KOPT-K1 (cell line): Measurements from ENCODE around the gene WNT1.

Experiments used
- H3K27ac ChIP-seq: fragments of 200-600 bp; sonication (generic); 2 replicates; pipeline ENCODE4 v1.5.1; 2016; ENCODE audit warnings: antibody characterized with exemption, mild to moderate bottlenecking, low read depth, low read length; ENCODE audit not compliant: poor library complexity, severe bottlenecking
- H3K36me3 ChIP-seq: fragments of 200-600 bp; sonication (generic); 2 replicates; pipeline ENCODE4 v1.5.1; 2017; ENCODE audit warnings: antibody characterized with exemption, mild to moderate bottlenecking, low read length, moderate library complexity; ENCODE audit not compliant: insufficient read depth
- H3K9me3 ChIP-seq: fragments of 200-600 bp; sonication (generic); 2 replicates; pipeline ENCODE4 v1.5.1; 2017; ENCODE audit warnings: antibody characterized with exemption, low read length, mild to moderate bottlenecking; ENCODE audit not compliant: insufficient read depth, poor library complexity, severe bottlenecking

The WNT1 gene

GRCh38 chr12:49022558-49023178 is 44.5 kb downstream of the WNT1 start:
- Histone ChIP-seq H3K27ac (no peak overlapping the region), H3K9me3 (no peaks in the 10 kb centered on the region), H3K36me3 (peaks cover 72% of the 10 kb centered on the region)

- Histone ChIP-seq H3K36me3 (peaks cover 83% of the 10 kb centered on the region), H3K9me3 (no peaks in the 10 kb centered on the region), H3K27ac (no peak overlapping the region)
These were observed 45.7 kb downstream of the WNT1 start for GRCh38 chr12:49023812-49024211.

- no peak overlapping the region for H3K27ac ChIP-seq
- H3K9me3 ChIP-seq = no peaks in the 10 kb centered on the region
- peaks cover 90% of the 10 kb centered on the region for H3K36me3 ChIP-seq
These were observed 46.4 kb downstream of the WNT1 start for GRCh38 chr12:49024543-49024942.

GRCh38 chr12:49025463-49025862 is 47.3 kb downstream of the WNT1 start:
- H3K9me3 ChIP-seq = no peaks in the 10 kb centered on the region
- H3K27ac ChIP-seq = no peak overlapping the region
- peaks cover 100% of the 10 kb centered on the region for H3K36me3 ChIP-seq

- H3K27ac ChIP-seq = no peak overlapping the region
- peaks cover 100% of the 10 kb centered on the region for H3K36me3 ChIP-seq
- no peaks in the 10 kb centered on the region for H3K9me3 ChIP-seq
These were observed 48.0 kb downstream of the WNT1 start for GRCh38 chr12:49026101-49026500.

GRCh38 chr12:49026678-49027480 is 48.8 kb downstream of the WNT1 start:
- Histone ChIP-seq H3K27ac (no peak overlapping the region), H3K9me3 (no peaks in the 10 kb centered on the region), H3K36me3 (peaks cover 100% of the 10 kb centered on the region)

- Histone ChIP-seq H3K9me3 (no peaks in the 10 kb centered on the region), H3K27ac (no peak overlapping the region), H3K36me3 (peaks cover 100% of the 10 kb centered on the region)
These were observed 49.9 kb downstream of the WNT1 start for GRCh38 chr12:49027846-49028555.

- no peak overlapping the region for H3K27ac ChIP-seq
- H3K36me3 ChIP-seq = peaks cover 100% of the 10 kb centered on the region
These were observed 50.6 kb downstream of the WNT1 start for GRCh38 chr12:49028666-49029275.

GRCh38 chr12:49030119-49030518 is 52.0 kb downstream of the WNT1 start:
- H3K9me3 ChIP-seq = no peaks in the 10 kb centered on the region
- peaks cover 100% of the 10 kb centered on the region for H3K36me3 ChIP-seq
- H3K27ac ChIP-seq = no peak overlapping the region

More at GRCh38 chr12:49028666-49029275, 50.6 kb downstream of the WNT1 start:
- H3K9me3 ChIP-seq = no peaks in the 10 kb centered on the region

- no peak overlapping the region for H3K27ac ChIP-seq
- H3K36me3 ChIP-seq = peaks cover 100% of the 10 kb centered on the region
- H3K9me3 ChIP-seq = no peaks in the 10 kb centered on the region
These were observed 52.8 kb downstream of the WNT1 start for GRCh38 chr12:49030714-49031572.

GRCh38 chr12:49031573-49032161 is 53.5 kb downstream of the WNT1 start:
- Histone ChIP-seq H3K27ac (no peak overlapping the region), H3K9me3 (no peaks in the 10 kb centered on the region), H3K36me3 (peaks cover 100% of the 10 kb centered on the region)
